Gastroesophageal sphincter (tissue), 3 donors: ENCODE measurements around the gene OTUD3.

ENCODE experiments used
- POLR2A ChIP-seq, 2 donors: fragments of 450-650 bp; IDR thresholded peaks; one replicate each; pipeline ENCODE4 v1.6.1; 2017; ENCODE audit warnings: antibody characterized with exemption in 2 of 2, mild to moderate bottlenecking in 2 of 2, moderate library complexity in 1 of 2
- POLR2AphosphoS5 ChIP-seq: sonication (generic); formaldehyde crosslinking; IDR thresholded peaks from one replicate; pipeline ENCODE4 v1.6.1; 2017; ENCODE audit warnings: antibody characterized with exemption
- TF ChIP-seq, protein P1 (sequence below), 4 experiments: fragments of 200-600 bp in 2 of 4; fragments of 450-650 bp in 2 of 4; sonication (generic) in 1 of 4; IDR thresholded peaks; one replicate each; pipeline ENCODE4 v1.5.1; 2017 to 2019; ENCODE audit warnings: antibody characterized with exemption in 4 of 4, mild to moderate bottlenecking in 2 of 4, moderate library complexity in 2 of 4

- TF ChIP-seq, protein P1, sequence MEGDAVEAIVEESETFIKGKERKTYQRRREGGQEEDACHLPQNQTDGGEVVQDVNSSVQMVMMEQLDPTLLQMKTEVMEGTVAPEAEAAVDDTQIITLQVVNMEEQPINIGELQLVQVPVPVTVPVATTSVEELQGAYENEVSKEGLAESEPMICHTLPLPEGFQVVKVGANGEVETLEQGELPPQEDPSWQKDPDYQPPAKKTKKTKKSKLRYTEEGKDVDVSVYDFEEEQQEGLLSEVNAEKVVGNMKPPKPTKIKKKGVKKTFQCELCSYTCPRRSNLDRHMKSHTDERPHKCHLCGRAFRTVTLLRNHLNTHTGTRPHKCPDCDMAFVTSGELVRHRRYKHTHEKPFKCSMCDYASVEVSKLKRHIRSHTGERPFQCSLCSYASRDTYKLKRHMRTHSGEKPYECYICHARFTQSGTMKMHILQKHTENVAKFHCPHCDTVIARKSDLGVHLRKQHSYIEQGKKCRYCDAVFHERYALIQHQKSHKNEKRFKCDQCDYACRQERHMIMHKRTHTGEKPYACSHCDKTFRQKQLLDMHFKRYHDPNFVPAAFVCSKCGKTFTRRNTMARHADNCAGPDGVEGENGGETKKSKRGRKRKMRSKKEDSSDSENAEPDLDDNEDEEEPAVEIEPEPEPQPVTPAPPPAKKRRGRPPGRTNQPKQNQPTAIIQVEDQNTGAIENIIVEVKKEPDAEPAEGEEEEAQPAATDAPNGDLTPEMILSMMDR (IDR thresholded peaks at IDR 0.05): no peak
- TF ChIP-seq POLR2AphosphoS5: no peak
- TF ChIP-seq POLR2A (IDR thresholded peaks at IDR 0.05): no peak
Measured at GRCh38 chr1:19878637-19878985, 3.6 kb upstream of the OTUD3 start.
